Measurements from ENCODE around the gene NAP1L4. TPM values are rescaled to one million over a fixed set of nuclear protein-coding genes. Genes with fewer than 3 reads are reported as not detected.

NAP1L4 gene
- total RNA-seq, 1 donor, result 90.2 TPM

Small RNA genes lying within 50 kb of the gene (small RNA-seq; reads per million reads assigned to genes)
- gene SNORA54, result 29.1 reads per million, percentile 95 among the genes with 10 or more reads in this experiment

Other genes with a start within 250 kb of the NAP1L4 start
- gene CDKN1C, start 106.6 kb downstream of the NAP1L4 start, total RNA-seq, result 20.7 TPM
- gene PHLDA2, start 62.9 kb downstream of the NAP1L4 start, total RNA-seq, result 1.1 TPM
- 16.7 TPM for gene CARS1, start 65.1 kb upstream of the NAP1L4 start, total RNA-seq
- 20.5 TPM for gene OSBPL5, start 173.0 kb upstream of the NAP1L4 start, total RNA-seq
- not detected for gene MRGPRG, start 226.5 kb upstream of the NAP1L4 start, total RNA-seq
- not detected for gene MRGPRE, start 240.1 kb upstream of the NAP1L4 start, total RNA-seq

Data from hematopoietic multipotent progenitor cell (in vitro differentiated cells).